Body of pancreas (tissue), 4 donors: ENCODE measurements around the gene TAF8. TPM values are rescaled to one million over a fixed set of nuclear protein-coding genes. Genes with fewer than 3 reads are reported as not detected.
"Not testable (repeated sequence)": the region's sequence is repeated elsewhere in the genome, so short reads cannot be mapped to it uniquely, and the experiment has no call there.

Experiments
- ATAC-seq: fragments of 150-250 bp; one replicate; pipeline ENCODE4 v1.9.1; 2016
- DNase-seq, 4 donors: peaks; one replicate each; pipeline ENCODE4 v3.0.0-alpha.2; 2019
- H3K27ac ChIP-seq, 4 donors: fragments of 200-600 bp; sonication (generic); 1 replicate in 3 of 4; 2 replicates in 1 of 4; pipeline versions ENCODE4 v1.5.1 to v1.6.1; 2016 to 2019; ENCODE audit warnings: mild to moderate bottlenecking in 1 of 4, mixed read lengths in 1 of 4, moderate library complexity in 1 of 4
- H3K27me3 ChIP-seq, 2 donors: fragments of 200-600 bp; sonication (generic); one replicate each; pipeline ENCODE4 v1.6.0; 2016; ENCODE audit warnings: mild to moderate bottlenecking in 1 of 2
- H3K36me3 ChIP-seq, 2 donors: fragments of 200-600 bp; sonication (generic); replicated peaks in 1 of 2; 2 replicates each; pipeline ENCODE4 v1.5.1; 2016; ENCODE audit warnings: low read depth in 2 of 2; ENCODE audit not compliant: insufficient read depth in 1 of 2
- H3K4me1 ChIP-seq: fragments of 200-600 bp; sonication (generic); one replicate; pipeline ENCODE4 v1.6.0; 2016
- H3K4me3 ChIP-seq, 2 donors: fragments of 200-600 bp; sonication (generic); 1 replicate in 1 of 2; 2 replicates in 1 of 2; pipeline ENCODE4 v1.5.1; 2016 to 2019
- H3K9me3 ChIP-seq, 3 donors: fragments of 200-600 bp; sonication (generic); 1 replicate in 2 of 3; 2 replicates in 1 of 3; pipeline ENCODE4 v1.5.1; 2016
- POLR2A ChIP-seq, 3 donors: fragments of 450-650 bp; IDR thresholded peaks; one replicate each; pipeline ENCODE4 v1.6.1; 2016; ENCODE audit warnings: antibody characterized with exemption in 3 of 3, mild to moderate bottlenecking in 2 of 3
- WGBS, 2 donors: methylation state at CpG; one replicate each; pipeline ENCODE4 v1.1.5; 2017; 5-methylcytosine and 5-hydroxymethylcytosine counted together
- intact Hi-C: fragments of 100-400 bp; cut with DNase I; formaldehyde crosslinking; loops from one replicate; pipeline ENCODE4 v1.15.1; 2023
- total RNA-seq, 2 donors: library from RNA; depleted of rRNA; stranded (reverse); fragments of >200 nt; gene quantifications; one replicate each; pipeline ENCODE4 v1.1.0, GENCODE V29; 2016
- TF ChIP-seq, protein P1 (sequence below), 7 experiments: fragments of 450-650 bp in 4 of 7; fragments of 200-600 bp in 3 of 7; sonication (generic) in 3 of 7; IDR thresholded peaks; one replicate each; pipeline ENCODE4 v1.5.1; 2016 to 2019; ENCODE audit warnings: antibody characterized with exemption in 7 of 7

TAF8 gene, protein sequence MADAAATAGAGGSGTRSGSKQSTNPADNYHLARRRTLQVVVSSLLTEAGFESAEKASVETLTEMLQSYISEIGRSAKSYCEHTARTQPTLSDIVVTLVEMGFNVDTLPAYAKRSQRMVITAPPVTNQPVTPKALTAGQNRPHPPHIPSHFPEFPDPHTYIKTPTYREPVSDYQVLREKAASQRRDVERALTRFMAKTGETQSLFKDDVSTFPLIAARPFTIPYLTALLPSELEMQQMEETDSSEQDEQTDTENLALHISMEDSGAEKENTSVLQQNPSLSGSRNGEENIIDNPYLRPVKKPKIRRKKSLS
- total RNA-seq: 10 to 100 TPM in 1 of 2 donors, 1 to 10 TPM in 1; 7.6 to 18.2 TPM

DNA sequence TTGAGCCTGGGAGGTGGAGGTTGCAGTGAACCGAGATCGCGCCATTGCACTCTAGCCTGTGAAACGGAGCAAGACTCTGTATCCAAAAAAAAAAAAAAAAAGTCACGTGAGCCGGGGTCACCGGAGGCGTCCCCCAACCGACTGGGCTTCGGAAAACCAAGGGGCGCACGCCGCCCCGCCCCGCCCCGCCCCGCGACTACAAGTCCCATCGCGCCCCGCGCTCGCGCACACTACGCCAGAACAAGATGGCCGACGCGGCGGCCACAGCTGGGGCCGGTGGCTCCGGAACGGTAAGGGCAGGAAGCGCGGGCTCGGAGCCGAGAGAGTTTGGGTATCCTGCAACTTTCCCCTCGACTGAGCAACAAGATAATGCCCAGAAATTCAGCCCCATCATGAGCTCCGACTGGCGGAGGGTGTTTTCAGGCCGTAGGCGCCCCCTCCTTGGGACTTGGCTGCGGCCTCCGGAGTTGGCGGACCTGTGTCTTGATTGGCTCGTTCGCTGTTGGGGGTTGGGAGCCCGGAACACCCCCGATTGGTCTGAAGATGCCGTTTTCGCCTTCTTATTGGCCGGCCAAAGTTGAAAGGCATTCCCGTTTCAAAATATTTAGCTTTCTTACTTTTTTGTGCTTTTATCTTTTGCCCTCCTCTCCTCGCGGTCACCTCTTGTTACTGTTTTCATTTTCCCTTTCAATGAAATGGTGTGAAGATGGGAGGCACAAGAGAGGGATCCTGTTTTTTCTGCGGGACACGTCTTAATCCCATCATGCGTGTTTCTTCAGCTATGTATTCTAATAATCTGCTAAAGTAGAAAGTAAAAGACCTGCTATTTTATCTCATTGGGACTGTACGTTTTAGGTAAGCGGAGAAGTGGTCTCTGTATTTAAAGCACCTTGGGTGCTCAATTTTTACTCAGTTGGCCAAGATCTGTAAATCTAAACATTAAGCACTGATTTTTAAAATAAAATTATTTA lies at the start of gene TAF8:
TSS of gene TAF8 (plus strand) at position 228 of the 971 bp plus-strand sequence. CDS start at position 246, 18 bp downstream.
- TF ChIP-seq, protein P1, sequence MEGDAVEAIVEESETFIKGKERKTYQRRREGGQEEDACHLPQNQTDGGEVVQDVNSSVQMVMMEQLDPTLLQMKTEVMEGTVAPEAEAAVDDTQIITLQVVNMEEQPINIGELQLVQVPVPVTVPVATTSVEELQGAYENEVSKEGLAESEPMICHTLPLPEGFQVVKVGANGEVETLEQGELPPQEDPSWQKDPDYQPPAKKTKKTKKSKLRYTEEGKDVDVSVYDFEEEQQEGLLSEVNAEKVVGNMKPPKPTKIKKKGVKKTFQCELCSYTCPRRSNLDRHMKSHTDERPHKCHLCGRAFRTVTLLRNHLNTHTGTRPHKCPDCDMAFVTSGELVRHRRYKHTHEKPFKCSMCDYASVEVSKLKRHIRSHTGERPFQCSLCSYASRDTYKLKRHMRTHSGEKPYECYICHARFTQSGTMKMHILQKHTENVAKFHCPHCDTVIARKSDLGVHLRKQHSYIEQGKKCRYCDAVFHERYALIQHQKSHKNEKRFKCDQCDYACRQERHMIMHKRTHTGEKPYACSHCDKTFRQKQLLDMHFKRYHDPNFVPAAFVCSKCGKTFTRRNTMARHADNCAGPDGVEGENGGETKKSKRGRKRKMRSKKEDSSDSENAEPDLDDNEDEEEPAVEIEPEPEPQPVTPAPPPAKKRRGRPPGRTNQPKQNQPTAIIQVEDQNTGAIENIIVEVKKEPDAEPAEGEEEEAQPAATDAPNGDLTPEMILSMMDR (IDR thresholded peaks at IDR 0.05): peak in 4 of 7 experiments; percentile 8 to 26 (median 20)
- TF ChIP-seq POLR2A (IDR thresholded peaks at IDR 0.05): peak; percentile 84 to 97 (median 97)
- ATAC-seq (peak; percentile 85), DNase-seq (peak; percentile 89 to 94 (median 90))
- intact Hi-C loops: no loop called here
- WGBS, 2 donors: 1% methylated on average over 38 to 59 of the region's 59 CpGs
- peaks cover 0 to 5% of the 10 kb centered on the region in 2 donors for H3K36me3 ChIP-seq
- H3K27ac ChIP-seq: peak within 1 kb of the TSS; percentile 85 to 96 (median 90)
- no peaks in the 10 kb centered on the region for H3K9me3 ChIP-seq
- peaks cover 56% of the 10 kb centered on the region for H3K4me1 ChIP-seq
- H3K4me3 ChIP-seq: peak within 1 kb of the TSS; percentile 53 to 56
- H3K27me3 ChIP-seq: no peaks in the 10 kb centered on the region

DNA sequence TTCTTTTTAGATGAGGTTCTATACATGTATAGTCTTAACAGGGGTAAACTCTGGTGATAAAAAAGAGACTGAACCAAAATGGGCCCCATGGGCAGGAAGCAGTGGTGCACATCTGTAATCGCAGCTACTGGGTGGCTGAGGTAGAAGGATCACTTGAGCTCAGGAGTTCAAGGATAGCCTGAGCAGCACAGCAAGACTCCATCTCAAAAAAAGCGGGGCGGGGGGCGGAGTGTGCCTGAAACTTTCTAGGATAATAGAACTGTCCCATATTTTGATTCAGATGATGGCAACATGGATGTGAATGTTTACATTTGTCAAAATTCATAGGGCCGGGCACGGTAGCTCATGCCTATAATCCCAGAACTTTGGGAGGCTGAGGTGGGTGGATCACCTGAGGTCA lies 48.8 kb upstream of the TAF8 start:
- DNase-seq (no peak), ATAC-seq (no peak)
- intact Hi-C loops: no loop called here
- no peak overlapping the region for H3K27ac ChIP-seq
- H3K9me3 ChIP-seq: no peaks in the 10 kb centered on the region
- no peak for TF ChIP-seq POLR2A (IDR thresholded peaks at IDR 0.05)
- TF ChIP-seq, protein P1 (IDR thresholded peaks at IDR 0.05): no peak
- H3K36me3 ChIP-seq: no peaks in the 10 kb centered on the region
- no peaks in the 10 kb centered on the region for H3K4me1 ChIP-seq
- no peaks in the 10 kb centered on the region for H3K27me3 ChIP-seq
- 94 to 98% methylated on average over 6 of the region's 6 CpGs for WGBS, 2 donors
- H3K4me3 ChIP-seq: no peak overlapping the region

DNA sequence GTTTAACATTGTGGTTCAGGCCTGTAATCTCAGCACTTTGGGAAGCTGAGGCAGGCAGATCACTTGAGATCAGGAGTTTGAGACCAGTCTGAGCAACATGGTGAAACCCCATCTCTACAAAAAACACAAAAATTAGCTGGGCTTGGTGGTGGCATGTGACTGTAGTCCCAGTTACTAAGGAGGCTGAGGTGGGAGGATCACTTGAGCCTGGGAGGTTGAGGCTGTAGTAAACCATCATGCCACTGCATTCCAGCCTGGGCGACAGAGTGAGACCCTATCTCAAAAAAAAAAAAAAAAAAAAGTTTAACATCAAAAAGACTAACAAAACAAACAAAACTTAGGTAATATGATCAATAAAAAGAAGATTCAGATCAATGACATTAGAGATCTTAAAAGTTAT lies 46.7 kb upstream of the TAF8 start:
- H3K27me3 ChIP-seq, intact Hi-C loops: not testable (repeated sequence)
- 93 to 100% methylated on average over 1 of the region's 1 CpG for WGBS, 2 donors

DNA sequence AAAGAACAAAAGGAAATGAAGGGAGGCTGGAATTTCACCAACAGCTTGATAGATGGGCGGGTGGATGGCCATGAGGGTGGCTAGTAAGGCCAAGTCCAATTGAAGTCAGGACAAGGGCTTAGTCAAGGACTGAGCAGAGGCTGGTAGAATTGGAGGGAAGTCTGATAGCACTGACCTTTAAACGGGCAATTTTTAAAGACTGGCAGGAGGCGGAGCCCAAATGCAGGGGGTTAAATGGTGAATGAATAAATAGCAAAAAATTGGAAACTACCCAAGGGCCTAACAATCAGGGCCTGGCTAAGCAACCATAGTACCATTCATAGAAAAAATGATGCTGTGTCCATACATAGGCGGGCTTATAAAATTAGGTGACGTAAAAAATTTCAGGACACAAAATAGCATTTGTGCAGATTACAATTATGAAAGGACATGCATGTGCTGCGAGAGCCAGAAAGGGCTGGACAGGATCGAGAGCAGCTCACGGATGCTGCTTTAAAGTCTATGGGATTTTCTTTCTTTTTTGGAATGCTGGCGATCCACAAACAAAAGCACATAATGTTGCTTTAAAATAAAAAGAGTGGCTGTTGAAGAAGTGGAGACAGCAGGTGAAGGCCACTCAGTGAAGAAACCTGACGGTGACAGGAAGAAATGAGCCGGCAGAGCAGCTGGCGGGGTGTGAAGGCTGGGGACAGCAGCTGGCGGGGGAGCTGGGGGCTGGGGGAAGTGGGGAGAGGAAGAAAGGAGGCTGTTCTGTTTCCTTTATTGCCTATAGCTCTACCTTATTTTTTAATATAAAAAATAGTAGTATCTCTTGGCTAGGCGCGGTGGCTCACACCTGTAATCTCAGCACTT lies 42.8 kb upstream of the TAF8 start:
- Histone ChIP-seq H3K4me1 (no peaks in the 10 kb centered on the region), H3K36me3 (no peaks in the 10 kb centered on the region), H3K27me3 (no peaks in the 10 kb centered on the region), H3K27ac (no peak overlapping the region), H3K9me3 (no peaks in the 10 kb centered on the region), H3K4me3 (no peak overlapping the region)
- DNase-seq (no peak), ATAC-seq (no peak)
- intact Hi-C loops: no loop called here
- TF ChIP-seq, protein P1 (IDR thresholded peaks at IDR 0.05): no peak
- no peak for TF ChIP-seq POLR2A (IDR thresholded peaks at IDR 0.05)
- WGBS, 2 donors: 67 to 71% methylated on average over 15 of the region's 15 CpGs

More for the DNA sequence above, 46.7 kb upstream of the TAF8 start:
- not testable (repeated sequence) for H3K27ac ChIP-seq, H3K9me3 ChIP-seq, H3K4me3 ChIP-seq, ATAC-seq, H3K36me3 ChIP-seq, H3K4me1 ChIP-seq, DNase-seq

DNA sequence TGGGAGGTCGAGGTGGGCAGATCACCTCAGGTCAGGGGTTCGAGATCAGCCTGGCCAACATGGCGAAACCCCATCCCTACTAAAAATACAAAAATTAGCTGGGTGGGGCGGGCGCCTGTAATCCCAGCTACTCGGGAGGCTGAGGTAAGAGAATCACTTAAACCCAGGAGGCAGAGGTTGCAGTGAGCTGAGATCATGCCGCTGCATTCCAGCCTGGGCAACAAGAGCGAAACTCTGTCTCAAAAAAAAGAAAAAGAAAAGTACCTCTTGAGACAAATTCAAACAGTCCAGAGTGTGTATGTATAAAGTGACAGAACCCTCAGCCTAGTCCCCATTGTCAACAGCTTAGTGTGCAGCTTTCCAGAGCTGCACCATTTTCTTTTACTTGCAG lies 42.2 kb upstream of the TAF8 start:
- H3K27me3 ChIP-seq, H3K27ac ChIP-seq, ATAC-seq, H3K4me3 ChIP-seq, H3K36me3 ChIP-seq, H3K9me3 ChIP-seq, intact Hi-C loops, H3K4me1 ChIP-seq, DNase-seq: not testable (repeated sequence)
- 81 to 89% methylated on average over 8 of the region's 8 CpGs for WGBS, 2 donors
